SK-N-SH treated with all-trans-retinoic acid at 6 μM for 48 hours (cell line): Measurements from ENCODE around the gene MINK1.

ENCODE experiments used
- ARNTL ChIP-seq: fragments of 450-650 bp; formaldehyde crosslinking; IDR thresholded peaks from 2 replicates; pipeline ENCODE4 v1.5.0; 2020; ENCODE audit warnings: low read depth, mild to moderate bottlenecking, moderate library complexity, borderline replicate concordance
- CREB5 ChIP-seq: fragments of 250-450 bp; sonication (Bioruptor Pico); IDR thresholded peaks from 2 replicates; pipeline ENCODE4 v1.5.1; 2020; ENCODE audit warnings: low read depth, mild to moderate bottlenecking, moderate library complexity
- ISL1 ChIP-seq: fragments of 250-450 bp; sonication (Bioruptor Pico); IDR thresholded peaks from 2 replicates; pipeline ENCODE4 v2.1.2; 2022; ENCODE audit warnings: mild to moderate bottlenecking, moderate library complexity
- POU6F1 ChIP-seq: fragments of 250-450 bp; sonication (Bioruptor Pico); IDR thresholded peaks from 2 replicates; pipeline ENCODE4 v1.8.0; 2021; ENCODE audit warnings: low read depth, mild to moderate bottlenecking, moderate library complexity, borderline replicate concordance
- RARB ChIP-seq: fragments of 250-450 bp; sonication (Bioruptor Pico); IDR thresholded peaks from 2 replicates; pipeline ENCODE4 v1.8.0; 2021; ENCODE audit warnings: mild to moderate bottlenecking, moderate library complexity
- ZFP3 ChIP-seq: fragments of 250-450 bp; sonication (Bioruptor Pico); IDR thresholded peaks from 2 replicates; pipeline ENCODE4 v1.5.0; 2020; ENCODE audit warnings: mild to moderate bottlenecking, moderate library complexity
- ZFP30 ChIP-seq: fragments of 450-650 bp; formaldehyde crosslinking; IDR thresholded peaks from 2 replicates; pipeline ENCODE4 v1.5.0; 2022; ENCODE audit warnings: mild to moderate bottlenecking, moderate library complexity
- ZNF8 ChIP-seq: fragments of 450-650 bp; formaldehyde crosslinking; IDR thresholded peaks from 2 replicates; pipeline ENCODE4 v1.5.0; 2020; ENCODE audit warnings: mild to moderate bottlenecking, moderate library complexity
- TF ChIP-seq, protein P1 (sequence below): fragments of 250-450 bp; sonication (Bioruptor Pico); IDR thresholded peaks from 2 replicates; pipeline ENCODE4 v1.5.1; 2021; ENCODE audit warnings: mild to moderate bottlenecking, moderate library complexity
- TF ChIP-seq, protein P2 (sequence below): fragments of 250-450 bp; sonication (Bioruptor Pico); IDR thresholded peaks from 2 replicates; pipeline ENCODE4 v1.8.0; 2020; ENCODE audit warnings: mild to moderate bottlenecking, moderate library complexity, borderline replicate concordance

DNA sequence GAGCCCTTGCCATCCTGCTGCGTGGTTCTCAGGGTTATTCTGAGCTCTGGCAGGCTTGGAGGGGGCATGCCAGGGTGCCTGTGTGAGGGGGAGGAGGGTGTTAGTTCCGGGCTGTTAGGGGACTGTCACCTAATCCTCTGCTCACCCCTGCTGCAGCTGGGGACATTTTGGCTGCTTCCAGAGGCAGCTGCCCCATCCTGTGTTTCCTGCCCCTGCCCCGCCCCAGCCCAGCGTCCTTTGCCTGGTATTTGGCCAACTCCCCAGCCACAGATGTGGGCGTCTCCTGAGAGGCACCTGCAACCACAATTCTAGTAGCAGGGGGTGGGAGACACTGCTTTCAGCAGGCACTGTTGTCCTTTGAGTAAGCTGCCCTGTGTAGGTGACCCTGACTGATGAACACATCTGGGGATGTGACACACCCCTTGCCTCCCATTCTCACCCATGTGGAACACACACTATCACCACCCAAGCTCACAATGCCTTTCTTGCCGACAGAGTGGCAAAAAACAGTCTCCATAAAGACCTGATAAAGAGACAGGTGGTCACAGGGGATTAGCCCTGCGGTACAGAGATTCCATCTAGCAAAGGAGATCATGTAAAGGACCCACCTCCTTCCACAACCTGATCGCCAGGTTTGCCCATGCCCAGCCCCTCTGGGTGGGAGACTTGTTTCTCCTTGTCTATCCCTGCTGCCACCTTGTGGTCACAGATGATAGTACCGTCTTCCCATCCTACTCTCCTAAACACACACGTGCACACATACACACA is 70.1 kb downstream of the MINK1 start, which contains the start of gene CHRNE:
- TF ChIP-seq ARNTL (CRISPR knock-in tag) = no peak
- no peak for TF ChIP-seq POU6F1 (CRISPR knock-in tag)
- TF ChIP-seq ZFP3 (CRISPR knock-in tag) = no peak
- no peak for TF ChIP-seq ZNF8 (CRISPR knock-in tag)
- TF ChIP-seq, protein P1, sequence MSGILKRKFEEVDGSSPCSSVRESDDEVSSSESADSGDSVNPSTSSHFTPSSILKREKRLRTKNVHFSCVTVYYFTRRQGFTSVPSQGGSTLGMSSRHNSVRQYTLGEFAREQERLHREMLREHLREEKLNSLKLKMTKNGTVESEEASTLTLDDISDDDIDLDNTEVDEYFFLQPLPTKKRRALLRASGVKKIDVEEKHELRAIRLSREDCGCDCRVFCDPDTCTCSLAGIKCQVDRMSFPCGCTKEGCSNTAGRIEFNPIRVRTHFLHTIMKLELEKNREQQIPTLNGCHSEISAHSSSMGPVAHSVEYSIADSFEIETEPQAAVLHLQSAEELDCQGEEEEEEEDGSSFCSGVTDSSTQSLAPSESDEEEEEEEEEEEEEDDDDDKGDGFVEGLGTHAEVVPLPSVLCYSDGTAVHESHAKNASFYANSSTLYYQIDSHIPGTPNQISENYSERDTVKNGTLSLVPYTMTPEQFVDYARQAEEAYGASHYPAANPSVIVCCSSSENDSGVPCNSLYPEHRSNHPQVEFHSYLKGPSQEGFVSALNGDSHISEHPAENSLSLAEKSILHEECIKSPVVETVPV (CRISPR knock-in tag) = no peak
- no peak for TF ChIP-seq RARB (CRISPR knock-in tag)
- TF ChIP-seq ZFP30 (CRISPR knock-in tag) = no peak
- TF ChIP-seq, protein P2, sequence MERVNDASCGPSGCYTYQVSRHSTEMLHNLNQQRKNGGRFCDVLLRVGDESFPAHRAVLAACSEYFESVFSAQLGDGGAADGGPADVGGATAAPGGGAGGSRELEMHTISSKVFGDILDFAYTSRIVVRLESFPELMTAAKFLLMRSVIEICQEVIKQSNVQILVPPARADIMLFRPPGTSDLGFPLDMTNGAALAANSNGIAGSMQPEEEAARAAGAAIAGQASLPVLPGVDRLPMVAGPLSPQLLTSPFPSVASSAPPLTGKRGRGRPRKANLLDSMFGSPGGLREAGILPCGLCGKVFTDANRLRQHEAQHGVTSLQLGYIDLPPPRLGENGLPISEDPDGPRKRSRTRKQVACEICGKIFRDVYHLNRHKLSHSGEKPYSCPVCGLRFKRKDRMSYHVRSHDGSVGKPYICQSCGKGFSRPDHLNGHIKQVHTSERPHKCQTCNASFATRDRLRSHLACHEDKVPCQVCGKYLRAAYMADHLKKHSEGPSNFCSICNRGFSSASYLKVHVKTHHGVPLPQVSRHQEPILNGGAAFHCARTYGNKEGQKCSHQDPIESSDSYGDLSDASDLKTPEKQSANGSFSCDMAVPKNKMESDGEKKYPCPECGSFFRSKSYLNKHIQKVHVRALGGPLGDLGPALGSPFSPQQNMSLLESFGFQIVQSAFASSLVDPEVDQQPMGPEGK (CRISPR knock-in tag) = no peak
- no peak for TF ChIP-seq ISL1 (CRISPR knock-in tag)
- no peak for TF ChIP-seq CREB5
